ENCODE results near the gene FRMPD2. TPM values are rescaled to one million over a fixed set of nuclear protein-coding genes. Genes with fewer than 3 reads are reported as not detected.

The FRMPD2 gene
- total RNA-seq, 1 donor from 2014 or later, result not detected

- H3K27ac Mint-ChIP-seq (ENCODE audit: unreplicated experiment), result no peak overlapping the region
- H3K4me3 Mint-ChIP-seq (ENCODE audit: unreplicated experiment), result no peak overlapping the region
- peaks cover 2% of the 10 kb centered on the region for H3K27me3 Mint-ChIP-seq (ENCODE audit: unreplicated experiment)
- no peaks in the 10 kb centered on the region for H3K4me1 Mint-ChIP-seq (ENCODE audit: unreplicated experiment)
- no peak for TF ChIP-seq CTCF (IDR thresholded peaks at IDR 0.05; ENCODE audit: unreplicated experiment)
- no peaks in the 10 kb centered on the region for H3K9me3 Mint-ChIP-seq (ENCODE audit: unreplicated experiment)
- DNase-seq (ENCODE audit: low spot score), result no peak
- no peaks in the 10 kb centered on the region for H3K36me3 Mint-ChIP-seq (ENCODE audit: low read depth, unreplicated experiment)
Observed at GRCh38 chr10:48266528-48266927, 8.0 kb downstream of the FRMPD2 start.

GRCh38 chr10:48258105-48258504 is 16.4 kb downstream of the FRMPD2 start:
- no peak overlapping the region for H3K4me3 Mint-ChIP-seq (ENCODE audit: unreplicated experiment)
- no peaks in the 10 kb centered on the region for H3K27me3 Mint-ChIP-seq (ENCODE audit: unreplicated experiment)
- no peak for DNase-seq (ENCODE audit: low spot score)
- no peaks in the 10 kb centered on the region for H3K9me3 Mint-ChIP-seq (ENCODE audit: unreplicated experiment)
- no peaks in the 10 kb centered on the region for H3K36me3 Mint-ChIP-seq (ENCODE audit: low read depth, unreplicated experiment)
- no peak for TF ChIP-seq CTCF (IDR thresholded peaks at IDR 0.05; ENCODE audit: unreplicated experiment)
- H3K4me1 Mint-ChIP-seq (ENCODE audit: unreplicated experiment), result no peaks in the 10 kb centered on the region
- H3K27ac Mint-ChIP-seq (ENCODE audit: unreplicated experiment), result no peak overlapping the region

GRCh38 chr10:48257407-48257961 is 17.0 kb downstream of the FRMPD2 start:
- H3K4me3 Mint-ChIP-seq (ENCODE audit: unreplicated experiment), result no peak overlapping the region
- no peaks in the 10 kb centered on the region for H3K36me3 Mint-ChIP-seq (ENCODE audit: low read depth, unreplicated experiment)
- H3K4me1 Mint-ChIP-seq (ENCODE audit: unreplicated experiment), result no peaks in the 10 kb centered on the region
- TF ChIP-seq CTCF (IDR thresholded peaks at IDR 0.05; ENCODE audit: unreplicated experiment), result no peak
- no peak for DNase-seq (ENCODE audit: low spot score)
- no peak overlapping the region for H3K27ac Mint-ChIP-seq (ENCODE audit: unreplicated experiment)
- H3K9me3 Mint-ChIP-seq (ENCODE audit: unreplicated experiment), result no peaks in the 10 kb centered on the region
- no peaks in the 10 kb centered on the region for H3K27me3 Mint-ChIP-seq (ENCODE audit: unreplicated experiment)

GRCh38 chr10:48255722-48256121 is 18.8 kb downstream of the FRMPD2 start:
- Mint-ChIP-seq H3K27ac (ENCODE audit: unreplicated experiment) (no peak overlapping the region), H3K4me3 (ENCODE audit: unreplicated experiment) (no peak overlapping the region), H3K36me3 (ENCODE audit: low read depth, unreplicated experiment) (no peaks in the 10 kb centered on the region), H3K9me3 (ENCODE audit: unreplicated experiment) (no peaks in the 10 kb centered on the region), H3K27me3 (ENCODE audit: unreplicated experiment) (no peaks in the 10 kb centered on the region), H3K4me1 (ENCODE audit: unreplicated experiment) (no peaks in the 10 kb centered on the region)
- no peak for DNase-seq (ENCODE audit: low spot score)
- no peak for TF ChIP-seq CTCF (IDR thresholded peaks at IDR 0.05; ENCODE audit: unreplicated experiment)

- TF ChIP-seq CTCF (IDR thresholded peaks at IDR 0.05; ENCODE audit: unreplicated experiment), result no peak
- Mint-ChIP-seq H3K4me1 (ENCODE audit: unreplicated experiment) (no peaks in the 10 kb centered on the region), H3K27me3 (ENCODE audit: unreplicated experiment) (peaks cover 2% of the 10 kb centered on the region), H3K27ac (ENCODE audit: unreplicated experiment) (no peak overlapping the region), H3K36me3 (ENCODE audit: low read depth, unreplicated experiment) (no peaks in the 10 kb centered on the region), H3K9me3 (ENCODE audit: unreplicated experiment) (no peaks in the 10 kb centered on the region), H3K4me3 (ENCODE audit: unreplicated experiment) (no peak overlapping the region)
- no peak for DNase-seq (ENCODE audit: low spot score)
Observed at GRCh38 chr10:48254750-48255512, 19.6 kb downstream of the FRMPD2 start.

All from endothelial cell (in vitro differentiated cells).